Fibroblast of mammary gland (primary cell): ENCODE measurements around the gene INPP4B.
A peak's percentile ranks its signal among the peaks of the same experiment; 100 is the strongest.

Experiments
- DNase-seq: peaks from one replicate; pipeline ENCODE4 v3.0.0-alpha.2; 2010; ENCODE audit warnings: low read depth
- H3K4me3 ChIP-seq: 2 replicates; pipeline ENCODE4 v1.5.1; 2011; ENCODE audit warnings: low read depth, mild to moderate bottlenecking, low read length, moderate library complexity; ENCODE audit not compliant: control insufficient read depth
- TF ChIP-seq, protein P1 (sequence below): conservative IDR thresholded peaks from 2 replicates; pipeline ENCODE4 v1.5.1; 2011; ENCODE audit warnings: low read depth, low read length, inconsistent platforms; ENCODE audit not compliant: control insufficient read depth, insufficient read depth

INPP4B gene

DNA sequence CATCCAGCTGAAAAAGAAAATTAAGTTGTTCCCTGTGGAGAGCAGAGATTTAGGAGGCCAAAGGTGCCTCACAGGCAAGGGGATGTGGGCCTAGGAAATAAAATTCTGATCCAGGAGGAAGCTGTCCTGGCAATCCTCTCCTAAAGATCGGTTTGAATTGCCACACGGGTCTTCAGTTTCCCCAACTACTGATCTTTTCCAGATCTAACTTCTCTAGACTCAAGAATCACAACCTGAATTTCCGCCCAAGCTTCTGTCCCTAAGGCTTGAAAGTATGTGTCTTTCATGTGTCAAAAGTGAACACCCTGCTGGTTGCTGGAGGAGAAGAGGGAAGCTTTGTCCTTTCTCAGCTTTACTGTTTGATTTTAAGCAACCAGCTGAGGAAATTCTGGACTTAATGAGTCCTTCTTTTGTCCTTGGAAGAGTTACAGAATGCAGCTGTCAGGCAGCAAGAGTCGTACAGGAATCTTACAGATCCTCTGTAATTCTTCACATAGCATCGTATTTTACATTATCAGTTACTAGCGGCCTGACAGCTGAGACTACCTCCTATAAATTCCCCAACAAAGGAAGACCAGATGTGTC lies 93.8 kb downstream of the INPP4B start:
- TF ChIP-seq, protein P1, sequence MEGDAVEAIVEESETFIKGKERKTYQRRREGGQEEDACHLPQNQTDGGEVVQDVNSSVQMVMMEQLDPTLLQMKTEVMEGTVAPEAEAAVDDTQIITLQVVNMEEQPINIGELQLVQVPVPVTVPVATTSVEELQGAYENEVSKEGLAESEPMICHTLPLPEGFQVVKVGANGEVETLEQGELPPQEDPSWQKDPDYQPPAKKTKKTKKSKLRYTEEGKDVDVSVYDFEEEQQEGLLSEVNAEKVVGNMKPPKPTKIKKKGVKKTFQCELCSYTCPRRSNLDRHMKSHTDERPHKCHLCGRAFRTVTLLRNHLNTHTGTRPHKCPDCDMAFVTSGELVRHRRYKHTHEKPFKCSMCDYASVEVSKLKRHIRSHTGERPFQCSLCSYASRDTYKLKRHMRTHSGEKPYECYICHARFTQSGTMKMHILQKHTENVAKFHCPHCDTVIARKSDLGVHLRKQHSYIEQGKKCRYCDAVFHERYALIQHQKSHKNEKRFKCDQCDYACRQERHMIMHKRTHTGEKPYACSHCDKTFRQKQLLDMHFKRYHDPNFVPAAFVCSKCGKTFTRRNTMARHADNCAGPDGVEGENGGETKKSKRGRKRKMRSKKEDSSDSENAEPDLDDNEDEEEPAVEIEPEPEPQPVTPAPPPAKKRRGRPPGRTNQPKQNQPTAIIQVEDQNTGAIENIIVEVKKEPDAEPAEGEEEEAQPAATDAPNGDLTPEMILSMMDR, result no peak

DNA sequence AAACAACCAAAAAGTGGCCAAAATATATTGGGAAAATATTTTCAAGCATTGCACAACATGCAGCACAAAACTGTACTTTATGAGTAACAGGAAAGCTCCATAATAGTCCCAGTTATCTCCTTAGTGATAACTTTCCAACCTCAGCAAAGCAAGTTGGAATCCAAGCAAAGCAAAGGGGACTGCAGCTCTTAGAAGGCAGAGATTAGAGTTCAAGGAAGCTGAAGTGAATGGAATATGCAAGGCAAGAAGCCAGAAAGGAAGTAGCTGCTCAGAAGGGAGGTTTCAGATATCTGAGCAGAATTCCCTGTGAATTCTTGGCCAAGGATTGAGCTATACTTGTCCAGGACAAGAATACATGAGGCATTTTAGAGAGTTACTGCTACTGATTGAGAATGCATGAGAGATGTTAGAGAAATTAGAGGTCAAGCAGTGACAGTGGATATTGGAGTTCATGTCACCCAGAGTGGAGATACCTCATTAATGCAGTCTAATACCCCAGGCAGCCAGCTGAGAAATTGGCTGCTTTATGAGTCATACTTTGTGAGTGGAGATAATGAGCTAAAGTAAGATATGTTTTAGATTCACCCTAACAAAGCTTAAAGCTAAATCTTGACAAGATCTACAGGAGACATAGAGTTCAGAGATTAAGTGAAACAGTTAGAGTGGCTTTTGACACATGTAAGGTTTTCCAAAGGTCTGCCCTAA lies 102.8 kb downstream of the INPP4B start:
- TF ChIP-seq, protein P1, result no peak
- DNase-seq, result peak; percentile 34

More for the DNA sequence above, 93.8 kb downstream of the INPP4B start:
- no peak overlapping the region for H3K4me3 ChIP-seq
- DNase-seq, result no peak

DNA sequence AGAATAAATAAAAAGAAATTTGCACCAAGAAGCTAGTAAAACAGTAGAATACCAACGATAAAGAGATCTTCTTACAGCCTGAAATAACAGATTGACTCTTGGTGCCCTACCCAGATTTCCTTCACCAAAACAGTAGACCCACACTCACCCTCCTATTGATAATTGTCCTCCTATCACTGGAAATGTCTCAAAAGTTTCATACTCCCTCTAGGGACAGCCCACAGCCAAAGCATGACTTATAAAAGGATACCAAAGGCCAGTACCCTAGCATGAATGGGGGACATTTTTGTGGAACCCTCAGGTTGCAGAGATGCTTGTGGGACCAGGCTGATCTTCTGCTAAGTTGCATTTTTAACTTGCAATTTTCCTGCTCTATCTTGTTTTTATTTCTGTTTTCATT lies 104.1 kb downstream of the INPP4B start:
- no peak overlapping the region for H3K4me3 ChIP-seq
- TF ChIP-seq, protein P1, result peak; percentile 27
- no peak for DNase-seq

More for the DNA sequence above, 102.8 kb downstream of the INPP4B start:
- H3K4me3 ChIP-seq, result no peak overlapping the region

DNA sequence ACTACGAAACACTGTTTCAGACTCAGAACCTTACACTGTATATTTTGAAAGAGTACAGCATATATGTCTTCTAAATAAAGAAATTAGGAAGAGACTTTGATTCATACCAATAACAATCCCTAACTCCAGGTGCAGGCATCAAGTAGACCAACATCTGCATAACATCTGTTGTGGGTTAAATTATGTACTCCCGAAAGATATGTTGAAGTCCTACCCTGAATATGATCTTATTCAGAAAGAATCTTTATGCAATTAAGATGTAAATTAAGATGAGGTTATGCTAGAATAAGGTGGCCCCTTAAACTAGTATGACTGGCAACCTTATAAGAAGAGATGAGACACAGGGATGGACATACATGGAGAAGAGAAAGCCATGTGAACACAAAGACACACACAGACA lies 117.9 kb downstream of the INPP4B start:
- TF ChIP-seq, protein P1, result no peak
- H3K4me3 ChIP-seq, result no peak overlapping the region
- DNase-seq, result peak; percentile 56

DNA sequence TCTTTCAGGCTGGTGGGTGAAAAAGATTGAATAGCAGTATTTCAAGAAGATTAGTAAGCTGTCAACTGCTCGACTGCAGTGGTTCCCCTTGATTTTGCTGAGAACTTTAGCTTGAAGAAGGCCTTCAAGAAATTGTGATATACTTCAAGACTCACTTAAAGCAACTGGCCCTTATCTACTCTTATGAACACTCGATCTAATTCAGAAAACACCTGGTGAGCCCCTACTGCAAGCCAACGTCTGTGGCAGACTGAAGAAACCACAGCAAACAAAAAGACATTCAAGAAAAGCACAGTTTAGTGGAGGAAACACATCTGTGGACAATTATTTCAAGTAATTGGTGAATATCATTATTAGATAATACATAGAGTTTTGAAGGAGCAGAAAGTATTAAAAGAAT lies 119.0 kb downstream of the INPP4B start:
- TF ChIP-seq, protein P1, result no peak
- no peak overlapping the region for H3K4me3 ChIP-seq
- no peak for DNase-seq

DNA sequence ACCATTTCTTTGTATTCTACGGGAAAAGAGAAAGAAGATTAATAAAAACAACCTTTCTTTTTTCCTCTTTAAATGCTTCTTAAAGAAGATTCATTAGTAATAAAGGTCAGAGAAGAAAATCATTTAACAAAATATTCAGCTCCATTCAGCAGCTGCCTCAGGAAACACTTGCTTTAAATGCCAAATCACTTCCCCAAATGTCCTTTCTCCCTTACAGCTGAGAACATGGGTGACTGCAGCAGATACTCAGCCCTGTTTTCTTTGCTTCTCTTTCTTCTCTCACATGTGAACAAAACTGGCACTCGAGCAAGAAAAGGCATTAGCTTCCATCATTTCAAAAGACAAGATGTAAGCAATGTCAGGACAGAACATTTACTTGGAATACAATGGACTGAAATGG lies 120.2 kb downstream of the INPP4B start:
- no peak for DNase-seq
- no peak overlapping the region for H3K4me3 ChIP-seq
- TF ChIP-seq, protein P1, result no peak

DNA sequence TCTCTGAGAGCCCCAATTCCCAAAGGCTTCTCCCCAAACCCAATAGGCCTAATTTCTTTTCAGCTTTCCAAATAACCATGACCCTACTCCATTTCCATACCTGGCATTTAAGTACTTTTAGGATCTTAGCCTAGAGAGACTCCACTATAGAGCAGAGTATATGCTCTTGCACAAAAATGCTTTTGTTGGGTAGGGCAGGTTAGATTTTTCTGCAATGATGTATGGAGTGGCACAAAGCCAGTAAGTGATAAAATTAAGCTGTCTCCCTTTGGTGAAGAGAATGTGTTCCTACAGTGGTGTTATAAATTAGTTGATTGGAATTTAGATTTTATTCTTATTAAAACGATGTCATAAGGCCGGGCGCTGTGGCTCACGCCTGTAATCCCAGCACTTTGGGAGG lies 124.9 kb downstream of the INPP4B start:
- TF ChIP-seq, protein P1, result no peak
- no peak for DNase-seq
- no peak overlapping the region for H3K4me3 ChIP-seq
